GM12878 (cell line): Measurements from ENCODE around the gene CTAGE9. TPM values are rescaled to one million over a fixed set of nuclear protein-coding genes. Genes with fewer than 3 reads are reported as not detected.
A peak's percentile ranks its signal among the peaks of the same experiment; 100 is the strongest.

Experiments used
- BCL11A ChIP-seq: IDR thresholded peaks from 2 replicates; pipeline ENCODE4 v1.6.1; 2011; ENCODE audit warnings: low read depth, low read length
- CREM ChIP-seq: IDR thresholded peaks from 2 replicates; pipeline ENCODE4 v1.6.1; 2014; ENCODE audit warnings: antibody characterized with exemption, low read depth
- EED ChIP-seq: sonication (generic); IDR thresholded peaks from 2 replicates; pipeline ENCODE4 v1.6.1; 2016; ENCODE audit warnings: antibody characterized with exemption, low read depth
- ESRRA ChIP-seq: IDR thresholded peaks from 2 replicates; pipeline ENCODE4 v1.6.1; 2012; ENCODE audit warnings: mild to moderate bottlenecking, low read length, improper control_type of control experiment
- HDAC6 ChIP-seq: fragments of 200-600 bp; sonication (generic); IDR thresholded peaks from one replicate; pipeline ENCODE4 v1.8.0; 2017; ENCODE audit warnings: antibody characterized with exemption; ENCODE audit not compliant: unreplicated experiment
- HDGF ChIP-seq: fragments of 450-650 bp; IDR thresholded peaks from 2 replicates; pipeline ENCODE4 v1.6.1; 2016; ENCODE audit warnings: antibody characterized with exemption
- MEF2A ChIP-seq: IDR thresholded peaks from 2 replicates; pipeline ENCODE4 v1.6.1; 2011; ENCODE audit warnings: low read depth, mild to moderate bottlenecking, low read length, moderate library complexity; ENCODE audit not compliant: insufficient read depth
- NFYB ChIP-seq: IDR thresholded peaks from 2 replicates; pipeline ENCODE4 v1.6.1; 2011; ENCODE audit warnings: low read depth, mild to moderate bottlenecking, low read length, improper control_type of control experiment, moderate library complexity; ENCODE audit not compliant: insufficient read depth
- NR2F1 ChIP-seq: fragments of 450-650 bp; conservative IDR thresholded peaks from 2 replicates; pipeline ENCODE4 v1.6.1; 2017; ENCODE audit warnings: mild to moderate bottlenecking
- NRF1 ChIP-seq: conservative IDR thresholded peaks from 2 replicates; pipeline ENCODE4 v1.6.1; 2011; ENCODE audit warnings: mild to moderate bottlenecking, low read depth, low read length, improper control_type of control experiment
- PAX5 ChIP-seq: IDR thresholded peaks from 2 replicates; pipeline ENCODE4 v1.6.1; 2011; ENCODE audit warnings: low read depth, low read length, borderline replicate concordance
- RUNX3 ChIP-seq: IDR thresholded peaks from 2 replicates; pipeline ENCODE4 v1.6.1; 2012; ENCODE audit warnings: low read length, inconsistent platforms
- SPI1 ChIP-seq: IDR thresholded peaks from 2 replicates; pipeline ENCODE4 v1.6.1; 2011; ENCODE audit warnings: low read depth, mild to moderate bottlenecking, low read length, moderate library complexity, borderline replicate concordance; ENCODE audit not compliant: insufficient read depth
- SRF ChIP-seq, 2 experiments: IDR thresholded peaks; 2 replicates each; pipeline ENCODE4 v1.6.1; 2011; ENCODE audit warnings: low read depth in 2 of 2, low read length in 2 of 2, mild to moderate bottlenecking in 1 of 2, moderate library complexity in 1 of 2
- SUPT20H ChIP-seq: IDR thresholded peaks from 2 replicates; pipeline ENCODE4 v1.6.1; 2011; ENCODE audit warnings: low read depth, mild to moderate bottlenecking, low read length, moderate library complexity, borderline replicate concordance; ENCODE audit not compliant: control insufficient read depth
- TCF7 ChIP-seq: IDR thresholded peaks from 2 replicates; pipeline ENCODE4 v1.6.1; 2014; ENCODE audit warnings: antibody characterized with exemption, borderline replicate concordance
- ZNF217 ChIP-seq: fragments of 450-650 bp; IDR thresholded peaks from 2 replicates; pipeline ENCODE4 v1.6.1; 2017; ENCODE audit warnings: antibody characterized with exemption, mild to moderate bottlenecking
- ZNF622 ChIP-seq: fragments of 450-650 bp; IDR thresholded peaks from 2 replicates; pipeline ENCODE4 v1.6.1; 2017; ENCODE audit warnings: mild to moderate bottlenecking, inconsistent platforms
- polyA plus RNA-seq, 11 experiments: library from polyadenylated mRNA; depleted of rRNA in 4 of 11; unstranded in 6 of 11; stranded (reverse) in 5 of 11; fragments of >200 nt; fragmentation: Nextera tagmentation in 4 of 11; fragmentation: Illumina TruSeq in 1 of 11; extraction: Ambion mirVana in 4 of 11; extraction: Trizol in 1 of 11; gene quantifications; 1 replicate in 1 of 11; 2 replicates in 10 of 11; pipeline versions ENCODE4 v1.2.1 to v1.2.3, GENCODE V29; 2011 to 2016; ENCODE audit warnings: inconsistent platforms in 2 of 11, missing spikeins in 2 of 11, low read depth in 1 of 11
- total RNA-seq, 4 experiments: library from RNA; depleted of rRNA in 3 of 4; stranded (reverse); fragments of >200 nt in 3 of 4; fragmentation: Illumina TruSeq in 1 of 4; extraction: Trizol in 1 of 4; gene quantifications; 2 replicates each; pipeline versions ENCODE4 v1.2.1 to v1.2.3, GENCODE V29; 2013 to 2021
- TF ChIP-seq, protein P1 (sequence below): fragments of 150-350 bp; IDR thresholded peaks from 2 replicates; pipeline ENCODE4 v1.6.1; 2016; ENCODE audit warnings: low read depth, low read length
- TF ChIP-seq, protein P2 (sequence below): fragments of 450-650 bp; IDR thresholded peaks from 2 replicates; pipeline ENCODE4 v1.6.1; 2016; ENCODE audit warnings: mild to moderate bottlenecking, moderate library complexity, borderline replicate concordance
- TF ChIP-seq, protein P3 (sequence below): fragments of 450-650 bp; IDR thresholded peaks from 2 replicates; pipeline ENCODE4 v1.6.1; 2017; ENCODE audit warnings: mild to moderate bottlenecking, moderate library complexity

The CTAGE9 gene
- total and polyA plus RNA-seq, 10 of the 15 experiments (the other 5 are each of a cell fraction or from before 2014, with no cell fraction given), result 0.06 TPM; not detected in 9

DNA sequence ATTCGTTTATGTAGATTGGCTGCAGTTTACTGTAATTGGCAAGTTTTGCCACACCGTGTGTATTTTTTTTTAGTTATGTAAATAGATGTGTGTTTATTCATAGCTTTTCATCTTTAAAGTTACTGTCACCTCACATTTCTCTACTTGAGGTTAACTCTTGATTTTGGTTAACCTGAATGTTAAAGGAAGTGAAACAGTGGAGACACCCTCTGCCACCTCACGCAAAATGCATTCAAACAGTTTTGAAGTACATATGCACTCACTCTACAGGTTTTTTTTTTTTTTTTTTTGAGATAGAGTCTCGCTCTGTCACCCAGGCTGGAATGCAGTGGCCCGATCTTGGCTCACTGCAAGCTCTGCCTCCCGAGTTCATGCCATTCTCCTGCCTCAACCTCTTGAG lies 27.3 kb downstream of the CTAGE9 start (continued):
- TF ChIP-seq CREM (0 out of 2 replicates have a peak, but pooled peaks have one; percentile 45), ESRRA (no peak), BCL11A (peak; percentile 58; the same call in 1 of the 2 replicates), MEF2A (peak; percentile 64; the same call in 1 of the 2 replicates), TCF7 (no peak), SPI1 (peak; percentile 69; the same call in 1 of the 2 replicates), HDGF (no peak), NRF1 (no peak), ZNF217 (no peak), PAX5 (0 out of 2 replicates have a peak, but pooled peaks have one; percentile 14), NFYB (no peak), SRF (IDR thresholded peaks at IDR 0.05; ENCODE audit: low read depth in 2 of 2, low read length in 2 of 2) (0 out of 4 replicates have a peak, but pooled peaks of 1 of the 2 experiments have one; percentile 23), EED (no peak), ZNF622 (no peak), HDAC6 (no peak), RUNX3 (peak; percentile 92), NR2F1 (no peak), SUPT20H (no peak)
- TF ChIP-seq, protein P1, sequence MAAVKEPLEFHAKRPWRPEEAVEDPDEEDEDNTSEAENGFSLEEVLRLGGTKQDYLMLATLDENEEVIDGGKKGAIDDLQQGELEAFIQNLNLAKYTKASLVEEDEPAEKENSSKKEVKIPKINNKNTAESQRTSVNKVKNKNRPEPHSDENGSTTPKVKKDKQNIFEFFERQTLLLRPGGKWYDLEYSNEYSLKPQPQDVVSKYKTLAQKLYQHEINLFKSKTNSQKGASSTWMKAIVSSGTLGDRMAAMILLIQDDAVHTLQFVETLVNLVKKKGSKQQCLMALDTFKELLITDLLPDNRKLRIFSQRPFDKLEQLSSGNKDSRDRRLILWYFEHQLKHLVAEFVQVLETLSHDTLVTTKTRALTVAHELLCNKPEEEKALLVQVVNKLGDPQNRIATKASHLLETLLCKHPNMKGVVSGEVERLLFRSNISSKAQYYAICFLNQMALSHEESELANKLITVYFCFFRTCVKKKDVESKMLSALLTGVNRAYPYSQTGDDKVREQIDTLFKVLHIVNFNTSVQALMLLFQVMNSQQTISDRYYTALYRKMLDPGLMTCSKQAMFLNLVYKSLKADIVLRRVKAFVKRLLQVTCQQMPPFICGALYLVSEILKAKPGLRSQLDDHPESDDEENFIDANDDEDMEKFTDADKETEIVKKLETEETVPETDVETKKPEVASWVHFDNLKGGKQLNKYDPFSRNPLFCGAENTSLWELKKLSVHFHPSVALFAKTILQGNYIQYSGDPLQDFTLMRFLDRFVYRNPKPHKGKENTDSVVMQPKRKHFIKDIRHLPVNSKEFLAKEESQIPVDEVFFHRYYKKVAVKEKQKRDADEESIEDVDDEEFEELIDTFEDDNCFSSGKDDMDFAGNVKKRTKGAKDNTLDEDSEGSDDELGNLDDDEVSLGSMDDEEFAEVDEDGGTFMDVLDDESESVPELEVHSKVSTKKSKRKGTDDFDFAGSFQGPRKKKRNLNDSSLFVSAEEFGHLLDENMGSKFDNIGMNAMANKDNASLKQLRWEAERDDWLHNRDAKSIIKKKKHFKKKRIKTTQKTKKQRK, result no peak
- TF ChIP-seq, protein P2, sequence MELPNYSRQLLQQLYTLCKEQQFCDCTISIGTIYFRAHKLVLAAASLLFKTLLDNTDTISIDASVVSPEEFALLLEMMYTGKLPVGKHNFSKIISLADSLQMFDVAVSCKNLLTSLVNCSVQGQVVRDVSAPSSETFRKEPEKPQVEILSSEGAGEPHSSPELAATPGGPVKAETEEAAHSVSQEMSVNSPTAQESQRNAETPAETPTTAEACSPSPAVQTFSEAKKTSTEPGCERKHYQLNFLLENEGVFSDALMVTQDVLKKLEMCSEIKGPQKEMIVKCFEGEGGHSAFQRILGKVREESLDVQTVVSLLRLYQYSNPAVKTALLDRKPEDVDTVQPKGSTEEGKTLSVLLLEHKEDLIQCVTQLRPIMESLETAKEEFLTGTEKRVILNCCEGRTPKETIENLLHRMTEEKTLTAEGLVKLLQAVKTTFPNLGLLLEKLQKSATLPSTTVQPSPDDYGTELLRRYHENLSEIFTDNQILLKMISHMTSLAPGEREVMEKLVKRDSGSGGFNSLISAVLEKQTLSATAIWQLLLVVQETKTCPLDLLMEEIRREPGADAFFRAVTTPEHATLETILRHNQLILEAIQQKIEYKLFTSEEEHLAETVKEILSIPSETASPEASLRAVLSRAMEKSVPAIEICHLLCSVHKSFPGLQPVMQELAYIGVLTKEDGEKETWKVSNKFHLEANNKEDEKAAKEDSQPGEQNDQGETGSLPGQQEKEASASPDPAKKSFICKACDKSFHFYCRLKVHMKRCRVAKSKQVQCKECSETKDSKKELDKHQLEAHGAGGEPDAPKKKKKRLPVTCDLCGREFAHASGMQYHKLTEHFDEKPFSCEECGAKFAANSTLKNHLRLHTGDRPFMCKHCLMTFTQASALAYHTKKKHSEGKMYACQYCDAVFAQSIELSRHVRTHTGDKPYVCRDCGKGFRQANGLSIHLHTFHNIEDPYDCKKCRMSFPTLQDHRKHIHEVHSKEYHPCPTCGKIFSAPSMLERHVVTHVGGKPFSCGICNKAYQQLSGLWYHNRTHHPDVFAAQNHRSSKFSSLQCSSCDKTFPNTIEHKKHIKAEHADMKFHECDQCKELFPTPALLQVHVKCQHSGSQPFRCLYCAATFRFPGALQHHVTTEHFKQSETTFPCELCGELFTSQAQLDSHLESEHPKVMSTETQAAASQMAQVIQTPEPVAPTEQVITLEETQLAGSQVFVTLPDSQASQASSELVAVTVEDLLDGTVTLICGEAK, result no peak
- TF ChIP-seq, protein P3, sequence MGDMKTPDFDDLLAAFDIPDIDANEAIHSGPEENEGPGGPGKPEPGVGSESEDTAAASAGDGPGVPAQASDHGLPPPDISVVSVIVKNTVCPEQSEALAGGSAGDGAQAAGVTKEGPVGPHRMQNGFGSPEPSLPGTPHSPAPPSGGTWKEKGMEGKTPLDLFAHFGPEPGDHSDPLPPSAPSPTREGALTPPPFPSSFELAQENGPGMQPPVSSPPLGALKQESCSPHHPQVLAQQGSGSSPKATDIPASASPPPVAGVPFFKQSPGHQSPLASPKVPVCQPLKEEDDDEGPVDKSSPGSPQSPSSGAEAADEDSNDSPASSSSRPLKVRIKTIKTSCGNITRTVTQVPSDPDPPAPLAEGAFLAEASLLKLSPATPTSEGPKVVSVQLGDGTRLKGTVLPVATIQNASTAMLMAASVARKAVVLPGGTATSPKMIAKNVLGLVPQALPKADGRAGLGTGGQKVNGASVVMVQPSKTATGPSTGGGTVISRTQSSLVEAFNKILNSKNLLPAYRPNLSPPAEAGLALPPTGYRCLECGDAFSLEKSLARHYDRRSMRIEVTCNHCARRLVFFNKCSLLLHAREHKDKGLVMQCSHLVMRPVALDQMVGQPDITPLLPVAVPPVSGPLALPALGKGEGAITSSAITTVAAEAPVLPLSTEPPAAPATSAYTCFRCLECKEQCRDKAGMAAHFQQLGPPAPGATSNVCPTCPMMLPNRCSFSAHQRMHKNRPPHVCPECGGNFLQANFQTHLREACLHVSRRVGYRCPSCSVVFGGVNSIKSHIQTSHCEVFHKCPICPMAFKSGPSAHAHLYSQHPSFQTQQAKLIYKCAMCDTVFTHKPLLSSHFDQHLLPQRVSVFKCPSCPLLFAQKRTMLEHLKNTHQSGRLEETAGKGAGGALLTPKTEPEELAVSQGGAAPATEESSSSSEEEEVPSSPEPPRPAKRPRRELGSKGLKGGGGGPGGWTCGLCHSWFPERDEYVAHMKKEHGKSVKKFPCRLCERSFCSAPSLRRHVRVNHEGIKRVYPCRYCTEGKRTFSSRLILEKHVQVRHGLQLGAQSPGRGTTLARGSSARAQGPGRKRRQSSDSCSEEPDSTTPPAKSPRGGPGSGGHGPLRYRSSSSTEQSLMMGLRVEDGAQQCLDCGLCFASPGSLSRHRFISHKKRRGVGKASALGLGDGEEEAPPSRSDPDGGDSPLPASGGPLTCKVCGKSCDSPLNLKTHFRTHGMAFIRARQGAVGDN, result no peak
